ENCODE measurements around the gene DENND5A.

Gene DENND5A

GRCh38 chr11:9139628-9140357 lies 125.4 kb downstream of the DENND5A start:
- Histone ChIP-seq H3K27me3 (ENCODE audit: control insufficient read depth, low read length) (no peaks in the 10 kb centered on the region), H4K20me1 (ENCODE audit: control insufficient read depth, insufficient read depth, low read depth, low read length) (no peaks in the 10 kb centered on the region), H3K4me1 (ENCODE audit: control insufficient read depth, low read length) (no peaks in the 10 kb centered on the region), H3K36me3 (ENCODE audit: control insufficient read depth, low read length) (no peaks in the 10 kb centered on the region), H3K9me3 (ENCODE audit: control insufficient read depth, insufficient read depth, low read length) (no peaks in the 10 kb centered on the region), H3K79me2 (ENCODE audit: control insufficient read depth, low read length) (no peaks in the 10 kb centered on the region), H3K4me3 (ENCODE audit: low read length) (no peak overlapping the region), H3K9me2 (replicated peaks; ENCODE audit: control insufficient read depth, low read length) (no peaks in the 10 kb centered on the region), H3F3A (ENCODE audit: control insufficient read depth, insufficient read depth) (no peaks in the 10 kb centered on the region), H3K4me2 (ENCODE audit: low read length) (no peak overlapping the region), H3K27ac (ENCODE audit: low read depth, low read length) (no peak overlapping the region)
- TF ChIP-seq EZH2phosphoT487 (IDR thresholded peaks at IDR 0.05; ENCODE audit: borderline replicate concordance, low read length) (no peak), CTCF (IDR thresholded peaks at IDR 0.05; ENCODE audit: low read depth, low read length, poor library complexity, severe bottlenecking) (no peak)

DNA sequence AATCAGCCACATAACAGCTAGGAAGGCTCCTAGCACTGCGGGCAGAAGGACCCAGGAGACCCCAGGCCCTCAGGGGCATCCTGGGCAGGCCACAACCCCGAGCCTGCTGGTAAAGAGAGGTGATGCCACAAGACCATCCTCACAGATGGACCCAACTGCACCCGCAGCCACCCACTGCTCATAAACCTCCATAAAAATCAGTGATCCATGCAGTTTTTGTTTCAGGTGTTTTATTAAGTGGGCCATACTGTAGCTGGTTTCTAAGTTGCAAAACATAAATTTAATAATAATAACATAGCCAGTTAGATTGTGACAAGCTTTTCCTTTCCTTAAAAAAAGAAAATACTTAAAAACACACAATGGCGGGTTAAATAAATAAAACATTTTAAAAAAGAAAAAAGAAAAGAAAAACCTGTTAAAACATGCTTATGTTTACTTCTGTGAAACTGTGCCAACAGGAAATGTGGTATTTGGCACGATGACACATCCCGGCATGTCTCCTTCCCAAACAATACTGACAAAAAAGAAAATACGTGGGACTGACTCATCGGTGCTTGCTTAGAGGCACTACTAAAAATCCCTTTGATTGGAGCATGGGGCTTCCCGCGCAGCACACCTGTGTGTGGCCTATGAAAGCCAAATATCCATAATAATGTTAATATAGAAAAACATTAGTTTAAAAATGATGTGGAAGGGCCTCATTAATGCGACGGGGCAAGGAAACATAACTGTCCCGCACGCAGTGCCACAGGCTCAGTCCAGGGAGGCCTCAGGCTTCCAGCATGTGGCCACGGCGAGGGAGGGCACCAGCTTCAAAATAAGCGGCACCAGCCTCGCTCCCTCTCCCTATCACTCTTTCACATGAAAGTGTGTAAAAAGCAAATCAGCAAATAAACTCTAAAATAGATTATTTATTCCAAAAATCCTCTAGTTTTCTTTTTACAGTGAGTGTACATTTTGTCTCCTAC lies 126.3 kb downstream of the DENND5A start:
- Histone ChIP-seq H3K79me2 (ENCODE audit: control insufficient read depth, low read length) (no peaks in the 10 kb centered on the region), H4K20me1 (ENCODE audit: control insufficient read depth, insufficient read depth, low read depth, low read length) (no peaks in the 10 kb centered on the region), H3K4me3 (ENCODE audit: low read length) (no peak overlapping the region), H3K4me1 (ENCODE audit: control insufficient read depth, low read length) (no peaks in the 10 kb centered on the region), H3K36me3 (ENCODE audit: control insufficient read depth, low read length) (no peaks in the 10 kb centered on the region), H3F3A (ENCODE audit: control insufficient read depth, insufficient read depth) (no peaks in the 10 kb centered on the region), H3K27me3 (ENCODE audit: control insufficient read depth, low read length) (no peaks in the 10 kb centered on the region), H3K4me2 (ENCODE audit: low read length) (no peak overlapping the region), H3K9me3 (ENCODE audit: control insufficient read depth, insufficient read depth, low read length) (no peaks in the 10 kb centered on the region), H3K27ac (ENCODE audit: low read depth, low read length) (no peak overlapping the region), H3K9me2 (replicated peaks; ENCODE audit: control insufficient read depth, low read length) (no peaks in the 10 kb centered on the region)
- no peak for TF ChIP-seq EZH2phosphoT487 (IDR thresholded peaks at IDR 0.05; ENCODE audit: borderline replicate concordance, low read length)
- no peak for TF ChIP-seq CTCF (IDR thresholded peaks at IDR 0.05; ENCODE audit: low read depth, low read length, poor library complexity, severe bottlenecking)

DNA sequence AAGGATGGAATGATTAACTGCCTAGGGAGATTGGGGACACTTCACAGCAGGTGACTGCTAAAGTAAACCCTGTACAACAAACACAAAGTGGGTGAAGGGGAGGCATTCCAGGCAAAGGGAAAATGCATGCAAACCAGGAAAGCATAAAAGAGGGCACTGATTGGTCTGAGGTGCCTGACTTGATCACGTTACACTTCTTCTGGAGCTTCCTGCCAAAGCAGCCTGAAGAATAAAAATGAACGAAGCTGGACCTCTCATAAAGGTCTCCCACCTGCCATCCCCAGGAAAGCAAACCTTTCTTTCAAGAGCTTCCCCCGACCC lies 127.1 kb downstream of the DENND5A start:
- Histone ChIP-seq H3K27me3 (ENCODE audit: control insufficient read depth, low read length) (no peaks in the 10 kb centered on the region), H3K36me3 (ENCODE audit: control insufficient read depth, low read length) (no peaks in the 10 kb centered on the region), H3K9me2 (replicated peaks; ENCODE audit: control insufficient read depth, low read length) (no peaks in the 10 kb centered on the region), H3K4me1 (ENCODE audit: control insufficient read depth, low read length) (no peaks in the 10 kb centered on the region), H4K20me1 (ENCODE audit: control insufficient read depth, insufficient read depth, low read depth, low read length) (no peaks in the 10 kb centered on the region), H3K4me2 (ENCODE audit: low read length) (no peak overlapping the region), H3F3A (ENCODE audit: control insufficient read depth, insufficient read depth) (no peaks in the 10 kb centered on the region), H3K4me3 (ENCODE audit: low read length) (no peak overlapping the region), H3K27ac (ENCODE audit: low read depth, low read length) (no peak overlapping the region), H3K79me2 (ENCODE audit: control insufficient read depth, low read length) (no peaks in the 10 kb centered on the region), H3K9me3 (ENCODE audit: control insufficient read depth, insufficient read depth, low read length) (no peaks in the 10 kb centered on the region)
- TF ChIP-seq EZH2phosphoT487 (IDR thresholded peaks at IDR 0.05; ENCODE audit: borderline replicate concordance, low read length), result no peak
- TF ChIP-seq CTCF (IDR thresholded peaks at IDR 0.05; ENCODE audit: low read depth, low read length, poor library complexity, severe bottlenecking), result no peak

All from DOHH2 (cell line).